HG03342 (cell line): ENCODE results near the gene ARHGAP25.

Experiments
- ATAC-seq: cut with Tn5 transposase; IDR thresholded peaks from one replicate; pipeline ENCODE4 v1.9.1; 2021; ENCODE audit warnings: mild to moderate bottlenecking, moderate library complexity; ENCODE audit not compliant: unreplicated experiment

Gene ARHGAP25

GRCh38 chr2:68741238-68741637 is 6.6 kb downstream of the ARHGAP25 start:
- ATAC-seq: no peak

- no peak for ATAC-seq
Measured at GRCh38 chr2:68741805-68742306, 7.2 kb downstream of the ARHGAP25 start.

GRCh38 chr2:68742626-68743415 is 8.2 kb downstream of the ARHGAP25 start:
- peak; percentile 36 for ATAC-seq

DNA sequence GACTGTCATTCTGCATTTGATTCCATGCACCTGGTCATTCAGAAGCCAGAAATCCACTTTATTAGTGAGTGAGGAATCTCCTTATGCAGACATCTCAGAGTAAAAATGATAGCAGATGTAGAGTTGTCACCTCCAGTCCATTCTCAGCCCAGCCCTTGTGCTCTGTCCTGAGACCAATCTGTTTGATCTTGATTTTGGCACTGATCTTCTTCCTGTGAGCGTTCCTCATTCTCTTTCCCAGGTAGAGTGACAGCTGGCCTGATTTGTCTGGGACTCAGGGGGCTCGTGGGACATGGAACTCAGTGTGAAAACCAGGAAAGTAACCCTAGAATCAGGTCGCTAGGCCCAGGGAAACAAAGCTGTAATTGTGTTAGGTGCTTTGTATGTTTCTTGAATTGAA is 8.9 kb downstream of the ARHGAP25 start:
- ATAC-seq: no peak

GRCh38 chr2:68744366-68744912 is 9.8 kb downstream of the ARHGAP25 start:
- no peak for ATAC-seq

GRCh38 chr2:68745006-68745405 is 10.4 kb downstream of the ARHGAP25 start:
- ATAC-seq: no peak

DNA sequence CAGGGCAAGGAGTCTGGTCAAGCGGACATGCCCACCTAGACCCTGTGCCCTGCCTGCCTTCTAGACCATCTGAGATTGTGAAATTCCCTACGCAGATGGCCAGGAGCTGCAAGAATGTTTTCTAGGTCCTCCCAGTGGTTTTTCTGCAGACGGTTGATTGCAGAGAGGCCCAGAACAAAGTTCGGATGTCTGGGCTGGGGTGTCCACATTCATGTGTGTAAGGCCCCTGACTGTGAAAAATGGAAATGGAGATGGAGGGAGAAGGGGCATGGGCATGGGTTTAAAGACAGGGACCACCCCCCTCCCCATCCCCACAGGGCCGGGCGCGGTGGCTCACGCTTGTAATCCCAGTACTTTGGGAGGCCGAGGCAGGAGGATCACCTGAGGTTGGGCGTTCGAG is 11.8 kb downstream of the ARHGAP25 start:
- ATAC-seq: no peak

- ATAC-seq: no peak
Measured at GRCh38 chr2:68747413-68747812, 12.8 kb downstream of the ARHGAP25 start.

- ATAC-seq: no peak
Measured at GRCh38 chr2:68747900-68748299, 13.3 kb downstream of the ARHGAP25 start.

DNA sequence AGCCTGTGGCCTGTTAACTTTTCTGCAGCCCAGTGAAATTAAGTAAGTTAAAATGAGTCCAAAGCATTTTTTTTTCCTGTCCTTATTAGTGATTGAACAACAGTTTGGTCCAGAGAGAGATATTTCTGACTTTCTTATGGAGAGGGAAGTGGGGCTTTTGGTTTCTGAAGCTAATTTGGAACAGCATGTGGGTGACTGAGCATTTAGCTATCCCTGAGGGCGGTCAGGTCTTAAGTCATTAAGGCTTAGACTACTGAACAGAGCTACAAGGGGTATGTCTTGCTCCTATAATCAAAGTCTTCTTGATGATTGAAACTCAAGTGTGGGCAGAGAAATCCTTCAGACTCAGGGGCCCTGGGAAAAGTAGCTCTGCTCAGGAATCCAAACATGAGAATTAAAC is 14.0 kb downstream of the ARHGAP25 start:
- no peak for ATAC-seq

- no peak for ATAC-seq
Measured at GRCh38 chr2:68749345-68749744, 14.7 kb downstream of the ARHGAP25 start.

- no peak for ATAC-seq
Measured at GRCh38 chr2:68750592-68751396, 16.2 kb downstream of the ARHGAP25 start.

- ATAC-seq: peak; percentile 93
Measured at GRCh38 chr2:68751397-68752339, 17.1 kb downstream of the ARHGAP25 start.

GRCh38 chr2:68753318-68753717 is 18.7 kb downstream of the ARHGAP25 start:
- no peak for ATAC-seq

- ATAC-seq: no peak
Measured at GRCh38 chr2:68755071-68755470, 20.5 kb downstream of the ARHGAP25 start.

DNA sequence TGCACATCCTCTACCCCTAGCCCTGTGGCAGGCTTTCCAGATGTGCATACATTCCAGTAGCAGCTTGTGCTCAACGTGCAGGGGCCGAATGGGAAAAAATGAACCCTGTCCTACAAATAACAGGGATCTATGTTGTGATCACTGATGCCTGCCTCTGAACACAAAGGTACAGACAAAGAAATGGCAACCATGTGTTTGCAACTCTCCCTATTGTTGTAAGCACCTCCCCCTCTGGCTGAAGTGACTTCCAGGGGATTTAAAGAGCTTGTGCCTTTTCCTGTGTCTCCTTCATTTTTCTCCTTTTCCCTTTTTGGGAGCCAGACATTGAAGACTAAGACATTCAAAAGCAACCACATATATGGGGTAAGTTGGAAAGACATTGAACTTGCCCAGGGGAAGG is 21.6 kb downstream of the ARHGAP25 start:
- ATAC-seq: no peak

DNA sequence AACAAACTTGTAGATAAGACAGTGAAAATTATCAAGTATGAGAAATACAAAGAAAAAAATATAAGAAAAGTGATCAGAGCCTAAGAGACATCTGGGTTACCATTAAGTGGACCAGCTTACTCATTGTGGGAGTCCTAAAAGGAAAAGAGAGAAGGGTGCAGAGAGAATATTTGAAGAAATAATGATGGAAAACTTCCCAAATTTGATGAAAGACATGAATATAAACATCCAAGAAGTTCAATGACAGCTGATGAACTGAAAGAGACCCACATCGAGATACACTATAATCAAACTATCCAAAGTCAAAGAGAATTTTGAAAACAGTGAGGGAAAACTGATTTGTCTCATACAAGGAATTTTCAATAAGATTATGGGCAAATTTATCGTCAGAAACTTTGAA is 22.5 kb downstream of the ARHGAP25 start:
- ATAC-seq: no peak

DNA sequence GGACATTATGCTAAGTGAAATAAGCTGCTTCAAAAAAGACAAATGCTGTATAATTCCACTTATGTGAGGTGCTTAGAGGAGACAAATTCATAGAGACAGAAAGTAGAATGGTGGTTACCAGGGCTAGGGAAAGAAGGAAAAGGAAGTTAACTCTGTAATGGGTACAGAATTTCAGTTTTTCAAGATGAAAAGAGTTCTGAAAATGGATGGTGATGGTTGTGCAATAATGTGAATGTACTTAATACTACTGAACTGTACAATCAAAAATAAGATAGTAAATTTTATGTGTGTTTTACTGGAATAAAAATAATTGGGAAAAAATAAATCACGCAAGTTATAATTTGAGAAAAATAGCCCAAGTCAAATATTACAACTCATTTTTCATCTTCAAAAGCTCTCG is 27.5 kb downstream of the ARHGAP25 start:
- ATAC-seq: no peak

GRCh38 chr2:68762665-68763064 is 28.1 kb downstream of the ARHGAP25 start:
- peak; percentile 43 for ATAC-seq

DNA sequence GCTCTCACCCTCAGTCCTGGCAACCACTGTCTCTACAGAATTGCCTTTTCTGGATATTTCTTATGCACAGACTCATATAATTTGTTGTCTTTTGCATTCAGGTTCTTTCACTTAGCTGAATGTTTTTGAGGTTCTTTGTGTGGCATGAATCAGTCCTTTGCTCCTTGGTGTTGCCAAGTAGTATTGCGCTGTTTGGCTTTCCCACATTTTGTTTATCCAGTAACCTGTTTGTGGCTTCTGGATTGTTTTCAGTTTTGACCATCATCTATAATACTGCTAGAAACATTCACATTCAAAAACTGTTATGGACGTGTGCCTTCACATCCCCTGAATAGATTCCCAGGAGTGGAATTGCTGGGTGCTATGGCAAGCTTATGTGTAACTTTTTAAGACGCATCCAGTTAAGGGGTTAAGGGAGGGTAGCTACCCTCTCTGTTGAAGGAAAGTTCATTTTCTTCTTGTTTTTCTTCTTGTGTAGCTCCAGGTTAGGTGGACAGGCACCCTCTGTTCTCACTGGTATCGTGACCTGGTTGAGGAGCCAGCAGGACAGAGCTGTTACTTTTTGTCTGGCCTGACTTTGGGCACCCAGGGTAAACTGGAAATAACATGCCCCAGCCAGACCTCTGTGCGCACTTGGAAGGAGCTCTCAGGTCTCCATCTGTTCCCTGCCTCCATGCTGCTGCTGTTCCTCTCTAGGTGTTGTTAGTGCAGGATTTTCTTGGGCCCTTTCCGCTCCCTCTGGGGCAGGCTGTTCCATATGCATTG is 29.6 kb downstream of the ARHGAP25 start:
- no peak for ATAC-seq
